ENCODE data around the gene MICAL2. TPM values are rescaled to one million over a fixed set of nuclear protein-coding genes. Genes with fewer than 3 reads are reported as not detected.

Gene MICAL2
- total RNA-seq, 1 experiment from 2014 or later = 37.4 TPM

- no peaks in the 10 kb centered on the region for H4K20me1 ChIP-seq (ENCODE audit: insufficient read depth)
- H3K9me3 ChIP-seq (ENCODE audit: control insufficient read depth in 1 of 2, insufficient read depth in 1 of 2, low read depth in 1 of 2, low read length in 2 of 2) = no peaks in the 10 kb centered on the region
- ChIA-PET RAD21 (ENCODE audit: low non-redundant PET in 1 of 2, low total read pairs in 2 of 2, uncharacterized antibody in 2 of 2, unreplicated experiment in 2 of 2) (no interaction called here), POLR2A (no interaction called here), CTCF (no interaction called here)
- ATAC-seq = no peak
- H3K36me3 ChIP-seq (ENCODE audit: control insufficient read depth in 1 of 2, insufficient read depth in 2 of 2, low read length in 2 of 2) = no peaks in the 10 kb centered on the region
- H3K9ac ChIP-seq (ENCODE audit: low read length) = no peak overlapping the region
- H3K79me2 ChIP-seq (ENCODE audit: insufficient read depth, low read length) = no peaks in the 10 kb centered on the region
- DNase-seq (ENCODE audit: low read depth, low spot score) = no peak
- TF ChIP-seq EZH2 (IDR thresholded peaks at IDR 0.05) (no peak), CEBPB (IDR thresholded peaks at IDR 0.05; ENCODE audit: low read depth) (no peak), ZFX (IDR thresholded peaks at IDR 0.05) (no peak), SP1 (IDR thresholded peaks at IDR 0.05; ENCODE audit: low read depth) (no peak), POLR2A (IDR thresholded peaks at IDR 0.05; ENCODE audit: borderline replicate concordance, extremely low read depth, insufficient read depth, insufficient read length) (no peak), ATF3 (IDR thresholded peaks at IDR 0.05) (no peak), EZH2phosphoT487 (IDR thresholded peaks at IDR 0.05; ENCODE audit: borderline replicate concordance) (no peak), REST (IDR thresholded peaks at IDR 0.05; ENCODE audit: low read depth) (no peak), ELF1 (IDR thresholded peaks at IDR 0.05; ENCODE audit: borderline replicate concordance, low read depth) (no peak), ZNF274 (IDR thresholded peaks at IDR 0.05; ENCODE audit: low read depth, low read length) (no peak), JUND (IDR thresholded peaks at IDR 0.05) (no peak), CTCF (IDR thresholded peaks at IDR 0.05 in 2 of 3, conservative IDR thresholded peaks at IDR 0.05 in 1 of 3; ENCODE audit: borderline replicate concordance in 1 of 3, insufficient read depth in 1 of 3, low read depth in 2 of 3, low read length in 2 of 3) (no peak), EGR1 (IDR thresholded peaks at IDR 0.05; ENCODE audit: low read depth) (no peak), RAD21 (IDR thresholded peaks at IDR 0.05; ENCODE audit: low read depth) (no peak), YY1 (IDR thresholded peaks at IDR 0.05; ENCODE audit: extremely low read depth, insufficient replicate concordance, low read depth, low read length) (no peak), CBX3 (IDR thresholded peaks at IDR 0.05; ENCODE audit: low read depth) (no peak), SRF (IDR thresholded peaks at IDR 0.05; ENCODE audit: low read depth) (no peak)
- H3K9me2 ChIP-seq (ENCODE audit: insufficient read depth) = no peaks in the 10 kb centered on the region
- no peaks in the 10 kb centered on the region for H3K27me3 ChIP-seq (ENCODE audit: insufficient read depth, low read length)
- no peak overlapping the region for H3K27ac ChIP-seq (ENCODE audit: low read depth, low read length)
- intact Hi-C loops (cut with micrococcal nuclease) = no loop called here
- peaks cover 13 to 15% of the 10 kb centered on the region in 2 experiments for H3K4me1 ChIP-seq (ENCODE audit: control insufficient read depth in 1 of 2, insufficient read depth in 2 of 2, low read length in 2 of 2)
- no peak overlapping the region for H3K4me2 ChIP-seq (ENCODE audit: low read length)
- H3K4me3 ChIP-seq (replicated peaks in 1 of 2; ENCODE audit: low read depth in 1 of 2, low read length in 2 of 2) = no peak overlapping the region
- H2AFZ ChIP-seq (ENCODE audit: low read depth, low read length, poor library complexity, severe bottlenecking) = no peak overlapping the region
- no TSS peak for BruUV-seq (replicated peaks)
These were observed 109.9 kb downstream of the MICAL2 start for GRCh38 chr11:12220305-12220704.

All from HCT116 (cell line).